Psoas muscle (tissue), 8 donors: Measurements from ENCODE around the gene MRTFA. TPM values are rescaled to one million over a fixed set of nuclear protein-coding genes. Genes with fewer than 3 reads are reported as not detected.
"Not testable (repeated sequence)": the region's sequence is repeated elsewhere in the genome, so short reads cannot be mapped to it uniquely, and the experiment has no call there.

ENCODE experiments used
- ATAC-seq, 4 donors: fragments of 200-7000 bp; cut with Tn5 transposase; one replicate each; pipeline ENCODE4 v1.9.1; 2020; ENCODE audit warnings: moderate library complexity in 3 of 4, mild to moderate bottlenecking in 2 of 4
- DNase-seq, 2 donors: peaks; one replicate each; pipeline ENCODE4 v3.0.0-alpha.2; 2020
- H3K27ac ChIP-seq: fragments of 200-600 bp; one replicate; pipeline ENCODE4 v1.8.0; 2022
- H3K27me3 ChIP-seq, 3 donors: fragments of 200-600 bp in 1 of 3; one replicate each; pipeline versions ENCODE4 v1.6.1 to v1.8.0; 2013 to 2022; ENCODE audit warnings: low read length in 2 of 3, mild to moderate bottlenecking in 2 of 3, moderate library complexity in 1 of 3; ENCODE audit not compliant: insufficient read depth in 3 of 3
- H3K36me3 ChIP-seq, 2 donors: fragments of 200-600 bp in 1 of 2; one replicate each; pipeline versions ENCODE4 v1.6.1 to v1.8.0; 2013 to 2022; ENCODE audit warnings: low read depth in 1 of 2, mild to moderate bottlenecking in 1 of 2, moderate library complexity in 1 of 2; ENCODE audit not compliant: insufficient read depth in 1 of 2
- H3K4me1 ChIP-seq: fragments of 200-600 bp; one replicate; pipeline ENCODE4 v1.8.0; 2022
- H3K4me3 ChIP-seq: fragments of 200-600 bp; one replicate; pipeline ENCODE4 v1.8.0; 2022; ENCODE audit warnings: mild to moderate bottlenecking
- H3K9me3 ChIP-seq: fragments of 200-600 bp; one replicate; pipeline ENCODE4 v1.8.0; 2022
- CTCF ChIP-seq: fragments of 200-600 bp; IDR thresholded peaks from one replicate; pipeline ENCODE4 v1.8.0; 2022; ENCODE audit warnings: antibody characterized with exemption
- WGBS, 3 donors: extraction: QIAGEN DNeasy Blood & Tissue Kit; methylation state at CpG; one replicate each; pipeline versions ENCODE4 v1.1.6 to v1.1.7; 2013; 5-methylcytosine and 5-hydroxymethylcytosine counted together
- intact Hi-C, 2 donors: fragments of 100-400 bp; cut with DNase I; formaldehyde crosslinking; loops; one replicate each; pipeline versions ENCODE4 v1.11.0 to v1.14.2; 2022
- polyA plus RNA-seq, 3 donors: library from polyadenylated mRNA; stranded (reverse); fragments of 200-250 nt; gene quantifications; one replicate each; pipeline ENCODE4 v1.2.3, GENCODE V29; 2013
- total RNA-seq, 4 donors: library from RNA; stranded (reverse); fragmentation: NEBNext Ultra II Directional in 2 of 4; extraction: Animal tissue kit (Norgen Biotek cat#: 25700) in 2 of 4; gene quantifications; one replicate each; pipeline versions ENCODE4 v1.2.1 to v1.2.4, GENCODE V29; 2021 to 2023
- donor health status: healthy with polysubstance abuse.
- donor health status: DM: no; HTN: no; CAD: no; lungs with moderate emphysema.
- donor health status: Bipolar disorder and iron deficiency.
- donor health status: healthy.
- donor health status: DM: yes; HTN: yes; CAD: no.
- donor health status: DM: no; HTN: no; CAD: no.
- donor health status: DM: no; HTN: no; CAD: no.
- donor health status: DM: yes; HTN: yes; CAD: no.

MRTFA gene
- total and polyA plus RNA-seq, 7 donors: 10.1 to 24.0 (median 15.7) TPM

GRCh38 chr22:40547729-40548143 is 88.8 kb downstream of the MRTFA start:
- intact Hi-C loops: no loop called here
- Histone ChIP-seq H3K4me1 (no peaks in the 10 kb centered on the region), H3K9me3 (no peaks in the 10 kb centered on the region), H3K36me3 (peaks cover 0 to 29% of the 10 kb centered on the region in 2 donors), H3K4me3 (no peak overlapping the region), H3K27ac (no peak overlapping the region), H3K27me3 (no peaks in the 10 kb centered on the region)
- WGBS, 3 donors: 92 to 94% (median 94%) methylated on average over 4 of the region's 4 CpGs
- DNase-seq (no peak), ATAC-seq (peak in 3 of 4 donors; percentile 25 to 57 (median 37))
- TF ChIP-seq CTCF: no peak

GRCh38 chr22:40544758-40545157 is 91.8 kb downstream of the MRTFA start:
- no peaks in the 10 kb centered on the region for H3K9me3 ChIP-seq
- no peak overlapping the region for H3K4me3 ChIP-seq
- H3K36me3 ChIP-seq: peaks cover 0 to 16% of the 10 kb centered on the region in 2 donors
- DNase-seq (no peak), ATAC-seq (no peak)
- H3K27ac ChIP-seq: no peak overlapping the region
- intact Hi-C loops: no loop called here
- H3K27me3 ChIP-seq: no peaks in the 10 kb centered on the region
- 99 to 100% (median 100%) methylated on average over 2 of the region's 2 CpGs for WGBS, 3 donors
- H3K4me1 ChIP-seq: no peaks in the 10 kb centered on the region
- TF ChIP-seq CTCF: no peak

- WGBS, 3 donors: 75 to 84% (median 81%) methylated on average over 2 of the region's 2 CpGs
- Histone ChIP-seq H3K4me3 (no peak overlapping the region), H3K9me3 (no peaks in the 10 kb centered on the region), H3K4me1 (no peaks in the 10 kb centered on the region), H3K36me3 (peaks cover 0 to 13% of the 10 kb centered on the region in 2 donors), H3K27me3 (no peaks in the 10 kb centered on the region), H3K27ac (no peak overlapping the region)
- DNase-seq (no peak), ATAC-seq (no peak)
- intact Hi-C loops: no loop called here
- no peak for TF ChIP-seq CTCF
Measured at GRCh38 chr22:40542821-40543540, 93.5 kb downstream of the MRTFA start.

- Histone ChIP-seq H3K27ac (no peak overlapping the region), H3K27me3 (no peaks in the 10 kb centered on the region), H3K4me1 (no peaks in the 10 kb centered on the region), H3K4me3 (no peak overlapping the region), H3K36me3 (peaks cover 0 to 8% of the 10 kb centered on the region in 2 donors), H3K9me3 (no peaks in the 10 kb centered on the region)
- WGBS, 3 donors: 78 to 80% (median 78%) methylated on average over 2 of the region's 2 CpGs
- intact Hi-C loops: no loop called here
- no peak for TF ChIP-seq CTCF
- DNase-seq (no peak), ATAC-seq (no peak)
Measured at GRCh38 chr22:40541300-40541699, 95.2 kb downstream of the MRTFA start.

GRCh38 chr22:40540265-40540664 is 96.3 kb downstream of the MRTFA start:
- H3K9me3 ChIP-seq: no peaks in the 10 kb centered on the region
- DNase-seq: no peak
- no peak for ATAC-seq
- no peaks in the 10 kb centered on the region for H3K27me3 ChIP-seq
- intact Hi-C loops: no loop called here
- no peaks in the 10 kb centered on the region for H3K4me1 ChIP-seq
- no peak overlapping the region for H3K27ac ChIP-seq
- H3K36me3 ChIP-seq: no peaks in the 10 kb centered on the region
- no peak for TF ChIP-seq CTCF
- no peak overlapping the region for H3K4me3 ChIP-seq
- WGBS, 3 donors: 93 to 95% (median 93%) methylated on average over 5 of the region's 5 CpGs

- ATAC-seq, H3K36me3 ChIP-seq, DNase-seq, H3K27ac ChIP-seq, intact Hi-C loops, H3K9me3 ChIP-seq, H3K27me3 ChIP-seq, H3K4me3 ChIP-seq: not testable (repeated sequence)
- 92 to 97% (median 97%) methylated on average over 15 to 23 of the region's 28 CpGs for WGBS, 3 donors
- H3K4me1 ChIP-seq: peaks cover 33% of the 10 kb centered on the region
Measured at GRCh38 chr22:40536149-40536548, 100.4 kb downstream of the MRTFA start.
